BE2C (cell line): ENCODE results near the gene SERPING1.

Experiments used
- DNase-seq: peaks from one replicate; pipeline ENCODE4 v3.0.0-alpha.2; 2020
- H3K27me3 ChIP-seq: fragments of 250-450 bp; sonication (Bioruptor Pico); 2 replicates; pipeline ENCODE4 v1.5.1; 2020; ENCODE audit warnings: mild to moderate bottlenecking
- H3K36me3 ChIP-seq: fragments of 250-450 bp; sonication (Bioruptor Pico); 2 replicates; pipeline ENCODE4 v1.5.1; 2020; ENCODE audit warnings: mild to moderate bottlenecking
- H3K4me1 ChIP-seq: fragments of 250-450 bp; sonication (Bioruptor Pico); 2 replicates; pipeline ENCODE4 v1.5.1; 2020
- H3K4me3 ChIP-seq: 2 replicates; pipeline ENCODE4 v1.5.1; 2011; ENCODE audit warnings: low read depth, low read length
- H3K9me3 ChIP-seq: fragments of 250-450 bp; sonication (Bioruptor Pico); 2 replicates; pipeline ENCODE4 v1.5.1; 2020
- TF ChIP-seq, protein P1 (sequence below): IDR thresholded peaks from 2 replicates; pipeline ENCODE4 v1.5.1; 2012; ENCODE audit warnings: mild to moderate bottlenecking, low read depth, low read length

Gene SERPING1

DNA sequence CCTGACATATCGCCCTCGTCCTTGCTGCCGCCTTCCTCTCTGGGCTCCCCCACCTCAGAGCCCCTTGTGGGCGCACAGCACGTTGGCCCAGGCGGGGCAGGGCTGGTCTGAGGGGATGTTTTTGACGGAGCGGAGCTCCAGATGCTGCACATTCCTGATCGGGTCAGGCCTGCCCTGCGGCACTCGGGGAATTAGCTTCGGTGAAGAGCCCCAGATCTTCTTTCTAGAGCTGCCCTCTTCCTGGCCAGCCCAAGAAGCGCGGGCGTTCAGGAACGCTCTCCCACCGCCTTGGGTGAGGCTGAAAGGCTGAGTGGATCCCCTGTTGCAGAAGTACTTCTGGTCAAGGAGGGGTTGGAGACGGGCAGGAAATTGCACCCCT is 40.1 kb downstream of the SERPING1 start:
- H3K27me3 ChIP-seq = no peaks in the 10 kb centered on the region
- H3K4me3 ChIP-seq = peak overlapping the region; percentile 77
- no peaks in the 10 kb centered on the region for H3K4me1 ChIP-seq
- DNase-seq = no peak
- no peaks in the 10 kb centered on the region for H3K36me3 ChIP-seq
- no peaks in the 10 kb centered on the region for H3K9me3 ChIP-seq
- TF ChIP-seq, protein P1, sequence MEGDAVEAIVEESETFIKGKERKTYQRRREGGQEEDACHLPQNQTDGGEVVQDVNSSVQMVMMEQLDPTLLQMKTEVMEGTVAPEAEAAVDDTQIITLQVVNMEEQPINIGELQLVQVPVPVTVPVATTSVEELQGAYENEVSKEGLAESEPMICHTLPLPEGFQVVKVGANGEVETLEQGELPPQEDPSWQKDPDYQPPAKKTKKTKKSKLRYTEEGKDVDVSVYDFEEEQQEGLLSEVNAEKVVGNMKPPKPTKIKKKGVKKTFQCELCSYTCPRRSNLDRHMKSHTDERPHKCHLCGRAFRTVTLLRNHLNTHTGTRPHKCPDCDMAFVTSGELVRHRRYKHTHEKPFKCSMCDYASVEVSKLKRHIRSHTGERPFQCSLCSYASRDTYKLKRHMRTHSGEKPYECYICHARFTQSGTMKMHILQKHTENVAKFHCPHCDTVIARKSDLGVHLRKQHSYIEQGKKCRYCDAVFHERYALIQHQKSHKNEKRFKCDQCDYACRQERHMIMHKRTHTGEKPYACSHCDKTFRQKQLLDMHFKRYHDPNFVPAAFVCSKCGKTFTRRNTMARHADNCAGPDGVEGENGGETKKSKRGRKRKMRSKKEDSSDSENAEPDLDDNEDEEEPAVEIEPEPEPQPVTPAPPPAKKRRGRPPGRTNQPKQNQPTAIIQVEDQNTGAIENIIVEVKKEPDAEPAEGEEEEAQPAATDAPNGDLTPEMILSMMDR = no peak

DNA sequence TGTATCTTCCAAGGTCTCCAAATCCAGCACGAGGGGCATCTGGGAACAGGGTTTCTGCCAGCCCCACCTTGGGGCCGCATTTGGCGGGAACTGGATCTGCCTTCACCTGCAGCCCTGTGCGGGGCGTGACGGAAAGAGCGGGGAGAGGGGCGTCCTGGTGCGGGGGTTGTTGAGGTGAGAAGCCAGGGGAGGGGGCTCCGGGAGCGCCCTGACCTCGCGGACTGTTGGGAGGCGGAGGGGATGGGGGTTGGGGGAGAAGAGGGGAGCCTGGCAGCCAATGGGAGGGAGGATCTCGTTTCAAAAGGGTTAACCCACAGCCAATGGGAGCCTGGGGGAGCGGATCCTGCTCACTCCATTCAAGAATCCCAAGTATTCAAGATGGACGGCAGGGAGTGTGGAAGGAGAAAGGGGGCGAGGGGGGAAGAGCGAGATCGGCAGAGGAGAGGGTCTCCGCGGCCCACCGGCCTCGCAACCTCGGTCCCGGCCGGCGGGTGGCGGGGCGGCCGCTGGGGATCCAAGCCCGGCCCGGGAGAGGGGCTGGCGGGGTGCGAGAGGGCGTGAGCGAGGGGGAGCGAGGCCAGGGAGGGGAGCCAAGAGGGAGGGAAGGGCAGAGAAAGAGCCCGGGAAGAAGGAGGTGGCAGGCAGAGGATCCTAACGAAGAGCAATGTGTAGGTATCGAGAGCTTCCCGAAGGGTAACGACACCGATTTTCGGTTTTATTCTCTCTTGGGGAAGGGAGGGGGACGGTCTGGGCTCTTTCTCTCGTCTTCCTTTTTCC is 40.7 kb downstream of the SERPING1 start:
- TF ChIP-seq, protein P1 = no peak
- H3K36me3 ChIP-seq = no peaks in the 10 kb centered on the region
- H3K27me3 ChIP-seq = no peaks in the 10 kb centered on the region
- H3K9me3 ChIP-seq = no peaks in the 10 kb centered on the region
- peak; percentile 63 for DNase-seq
- H3K4me1 ChIP-seq = no peaks in the 10 kb centered on the region
- peak overlapping the region; percentile 77 for H3K4me3 ChIP-seq

DNA sequence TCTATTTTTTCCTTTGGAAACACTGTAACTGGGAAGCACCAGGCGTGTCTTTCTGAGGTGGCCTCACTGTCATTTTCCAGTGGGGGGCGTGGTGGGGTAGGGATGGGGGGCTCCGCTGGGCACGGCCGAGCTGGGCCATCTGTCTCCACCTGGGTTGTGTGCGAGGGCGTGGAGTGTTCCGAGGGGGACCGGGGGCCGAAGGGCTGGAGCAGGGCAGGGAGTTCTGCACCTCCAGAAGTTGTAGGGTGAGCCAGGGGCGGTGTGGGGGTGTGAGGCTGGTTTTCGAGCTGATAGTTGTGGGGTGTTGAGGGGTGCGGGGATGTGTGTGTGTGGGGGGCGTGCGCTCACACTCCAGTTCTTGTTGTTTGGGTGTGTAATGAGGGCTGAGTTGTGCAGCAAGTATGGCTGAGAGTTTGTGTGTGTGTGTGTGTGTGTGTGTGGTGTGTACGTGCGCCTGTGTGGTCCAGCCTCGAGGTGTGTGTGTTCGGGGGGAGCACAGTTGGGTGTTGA is 41.4 kb downstream of the SERPING1 start:
- H3K27me3 ChIP-seq = no peaks in the 10 kb centered on the region
- TF ChIP-seq, protein P1 = no peak
- H3K4me3 ChIP-seq = peak overlapping the region; percentile 77
- DNase-seq = no peak
- H3K9me3 ChIP-seq = no peaks in the 10 kb centered on the region
- no peaks in the 10 kb centered on the region for H3K4me1 ChIP-seq
- no peaks in the 10 kb centered on the region for H3K36me3 ChIP-seq

DNA sequence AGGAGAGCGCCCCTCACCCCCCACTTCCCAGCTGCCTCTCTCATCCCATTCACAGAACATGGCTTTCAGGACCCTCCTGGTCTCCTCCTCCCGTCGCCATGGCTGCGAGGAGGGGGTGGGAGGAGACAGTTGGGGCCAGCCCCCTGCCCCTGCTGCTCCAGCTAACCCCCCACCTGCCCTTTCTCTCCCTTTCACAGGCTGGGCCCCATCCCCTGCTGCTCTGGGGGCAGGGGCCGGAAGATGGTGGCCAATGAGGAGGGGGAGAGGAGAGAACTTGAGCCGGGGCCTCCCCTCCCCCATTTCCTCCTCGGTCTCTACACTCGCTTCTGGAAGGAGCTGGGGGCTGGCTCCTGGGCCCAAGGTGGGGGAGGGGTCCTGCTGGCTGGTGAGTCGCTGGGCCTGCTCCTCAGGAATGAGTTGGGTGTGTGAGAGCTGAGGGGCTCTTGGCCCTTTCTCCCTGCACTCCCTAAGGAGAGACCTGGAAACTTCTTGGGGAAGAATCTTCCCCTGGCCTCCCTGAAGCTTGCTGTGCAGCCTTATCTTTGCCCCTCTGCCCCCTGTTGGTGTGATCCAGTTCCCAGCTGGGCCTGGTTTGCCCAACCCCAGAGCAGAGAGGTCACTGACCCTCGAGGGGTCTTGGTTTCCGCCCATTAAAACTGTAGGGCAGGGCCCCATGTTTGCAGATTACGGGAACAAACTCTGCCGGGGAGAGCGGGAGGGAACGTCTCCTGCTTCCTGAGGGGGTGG is 42.0 kb downstream of the SERPING1 start:
- H3K36me3 ChIP-seq = no peaks in the 10 kb centered on the region
- TF ChIP-seq, protein P1 = no peak
- H3K9me3 ChIP-seq = no peaks in the 10 kb centered on the region
- H3K27me3 ChIP-seq = no peaks in the 10 kb centered on the region
- peak overlapping the region; percentile 77 for H3K4me3 ChIP-seq
- DNase-seq = peak; percentile 28
- H3K4me1 ChIP-seq = no peaks in the 10 kb centered on the region

DNA sequence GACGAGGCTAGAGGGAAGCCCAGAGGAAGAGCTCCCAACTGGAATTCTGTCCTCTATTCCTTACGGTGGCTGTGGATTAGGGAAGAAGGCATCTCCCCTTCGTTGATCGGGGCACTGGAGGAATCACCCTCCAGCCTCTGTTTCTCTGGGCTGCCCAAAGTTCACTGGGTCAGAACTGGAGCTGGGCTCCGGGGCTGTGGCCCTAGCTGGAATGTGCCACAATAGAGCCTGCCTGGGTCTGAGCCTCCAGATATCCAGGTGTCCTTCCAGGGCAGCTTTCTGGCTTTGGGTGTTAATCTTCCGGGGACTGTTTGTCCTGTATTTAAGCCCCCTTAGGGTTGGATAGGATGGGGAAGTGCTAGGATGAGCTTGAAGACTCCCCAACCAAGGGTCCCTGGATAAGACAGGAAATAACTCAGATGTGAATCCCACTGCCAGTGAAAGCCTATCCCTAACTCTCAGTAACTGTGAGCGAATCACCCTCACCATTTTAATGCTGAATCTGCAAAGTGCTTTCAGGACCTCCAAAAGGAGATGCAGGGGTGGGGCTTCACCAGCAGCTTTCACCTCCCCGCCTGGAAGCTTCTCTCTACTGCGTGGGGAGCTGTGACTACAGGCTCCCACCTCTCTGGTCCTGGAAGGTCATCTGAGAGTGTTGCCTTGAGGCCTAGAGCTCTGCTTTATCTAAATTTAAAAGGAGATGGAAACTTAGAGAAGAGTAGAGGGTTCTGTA is 42.7 kb downstream of the SERPING1 start:
- Histone ChIP-seq H3K4me1 (no peaks in the 10 kb centered on the region), H3K36me3 (no peaks in the 10 kb centered on the region), H3K27me3 (no peaks in the 10 kb centered on the region), H3K4me3 (no peak overlapping the region), H3K9me3 (no peaks in the 10 kb centered on the region)
- TF ChIP-seq, protein P1 = no peak
- no peak for DNase-seq
